Stimulated activated CD8-positive, alpha-beta memory T cell treated with anti-CD3 and anti-CD28 coated beads, Interleukin-2, amount 100 ng/mL, for 1 hour (primary cell): ENCODE results near the gene TBC1D5.
"Not testable (repeated sequence)": the region's sequence is repeated elsewhere in the genome, so short reads cannot be mapped to it uniquely, and the experiment has no call there.

Experiments
- DNase-seq, 2 donors: peaks; one replicate each; pipeline ENCODE4 v3.0.0-alpha.2; 2020; ENCODE audit warnings: low read depth in 2 of 2

The TBC1D5 gene

DNA sequence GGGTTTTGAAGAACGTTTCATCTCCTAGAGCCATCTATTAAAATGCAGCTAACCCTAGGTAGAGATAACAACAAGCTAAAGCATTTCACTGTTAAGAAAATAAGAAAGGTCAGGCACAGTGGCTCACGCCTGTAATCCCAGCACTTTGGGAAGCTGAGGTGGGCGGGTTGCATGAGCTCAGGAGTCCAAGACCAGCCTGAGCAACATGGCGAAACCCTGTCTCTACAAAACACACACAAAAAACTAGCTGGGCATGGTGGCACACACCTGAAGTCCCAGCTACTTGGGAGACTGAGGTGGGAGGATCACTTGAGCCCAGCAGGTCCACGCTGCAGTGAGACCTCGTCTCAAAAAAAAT lies 5.4 kb upstream of the TBC1D5 start:
- DNase-seq: no peak

DNA sequence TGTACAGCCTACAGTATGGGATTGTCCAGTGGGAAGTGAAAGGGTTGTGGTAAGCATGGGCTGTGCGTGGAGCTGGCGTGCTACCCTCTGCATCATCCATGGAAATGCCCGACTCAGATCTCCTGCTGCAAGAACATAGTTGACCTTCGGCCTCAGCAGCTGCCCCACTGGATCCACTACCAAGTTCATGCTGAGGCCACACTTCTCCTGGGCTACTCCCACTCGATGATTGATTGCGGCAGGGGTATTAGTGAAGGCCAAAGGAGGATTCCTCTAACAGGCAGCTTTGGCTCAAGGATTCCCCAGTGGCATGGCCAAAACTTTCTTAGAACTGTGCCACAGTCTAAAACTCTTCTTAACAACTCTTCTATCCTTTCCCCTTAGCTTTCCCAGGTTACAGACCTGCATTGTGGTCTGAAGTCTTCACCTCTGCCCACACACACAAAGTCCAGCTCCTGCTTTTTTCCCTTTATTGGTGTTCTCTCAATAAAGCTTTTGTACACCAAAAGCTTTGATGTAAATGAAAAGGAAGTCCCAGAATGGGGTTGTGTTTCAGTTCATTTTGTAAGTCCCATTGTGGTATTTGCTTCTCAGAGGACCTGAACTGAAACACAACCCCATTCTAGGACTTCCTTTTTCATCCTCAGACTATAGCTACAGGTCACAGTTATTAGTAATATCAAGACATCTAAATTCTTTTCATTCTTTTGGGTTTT lies 4.9 kb upstream of the TBC1D5 start:
- no peak for DNase-seq

DNA sequence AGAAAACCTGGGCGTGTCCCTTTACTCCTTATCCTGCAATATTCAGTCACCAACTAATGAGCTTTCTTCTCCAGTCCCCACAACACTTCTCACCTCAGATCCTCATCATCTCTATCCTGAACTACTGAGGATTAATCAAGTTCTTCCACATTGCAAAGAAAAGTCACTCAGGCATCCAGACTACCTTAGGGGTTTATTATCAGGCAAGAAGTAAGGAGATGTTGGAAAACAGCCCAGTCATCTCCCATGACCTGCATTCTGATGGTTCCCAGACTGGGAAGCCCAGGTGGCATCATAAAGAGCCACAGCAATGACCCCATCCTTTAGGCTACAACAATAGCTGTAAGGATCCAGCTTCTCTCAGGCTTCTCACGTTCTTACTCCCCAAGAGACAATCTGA lies 3.5 kb upstream of the TBC1D5 start:
- DNase-seq: no peak

DNA sequence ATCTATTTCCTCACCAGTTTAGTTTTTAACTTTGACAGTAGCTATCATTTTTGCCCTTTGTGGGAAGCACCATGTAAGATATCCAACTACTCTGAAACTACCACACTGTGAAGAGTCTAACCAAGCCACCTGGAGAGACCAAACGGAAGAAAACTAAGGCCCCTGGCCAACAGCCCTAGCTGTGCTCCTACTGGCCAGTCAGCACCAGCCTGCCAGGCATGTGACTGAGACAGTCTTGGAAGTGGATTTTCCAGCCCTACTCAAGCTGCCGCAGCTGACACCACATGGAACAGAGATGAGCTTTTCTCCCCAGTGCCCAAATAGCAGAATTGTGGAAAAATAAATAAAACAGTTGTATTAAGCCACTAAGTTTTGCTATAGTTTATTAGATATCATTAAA lies 2.9 kb upstream of the TBC1D5 start:
- no peak for DNase-seq

DNA sequence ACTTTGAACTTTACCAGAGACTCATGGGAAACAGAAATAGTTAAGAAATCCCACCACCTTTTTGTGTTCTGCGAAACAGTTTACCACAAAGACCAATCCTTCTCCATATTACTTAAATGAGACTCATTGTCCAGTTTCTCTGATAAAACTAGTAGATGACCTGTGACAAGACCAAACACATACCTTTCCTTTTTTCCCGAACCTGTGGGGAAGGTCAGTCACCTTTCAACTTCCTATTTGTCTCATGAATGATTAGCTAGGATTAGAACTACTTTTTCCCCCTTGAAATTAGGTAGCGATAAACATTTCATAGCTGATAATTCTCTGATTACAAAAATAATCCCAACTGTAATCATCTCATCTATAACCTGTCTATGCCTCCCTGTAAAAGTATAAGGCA lies 2.3 kb upstream of the TBC1D5 start:
- DNase-seq: no peak

DNA sequence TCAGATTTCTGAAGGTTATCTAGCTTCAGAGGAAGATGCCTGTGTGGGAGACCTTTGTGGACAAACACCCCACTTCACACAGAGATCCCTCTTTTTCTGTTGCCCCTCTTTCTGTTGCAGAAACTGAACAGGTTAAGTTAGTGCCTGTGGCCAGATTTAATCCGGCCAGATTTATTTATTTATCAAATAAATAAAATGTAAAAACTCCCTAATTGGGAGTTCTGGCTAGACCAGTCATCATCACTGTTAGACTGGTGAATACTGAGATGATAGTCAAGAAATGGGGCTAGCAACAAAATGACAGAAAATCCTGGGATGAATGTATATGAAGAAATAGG lies 1.2 kb upstream of the TBC1D5 start:
- no peak for DNase-seq

DNA sequence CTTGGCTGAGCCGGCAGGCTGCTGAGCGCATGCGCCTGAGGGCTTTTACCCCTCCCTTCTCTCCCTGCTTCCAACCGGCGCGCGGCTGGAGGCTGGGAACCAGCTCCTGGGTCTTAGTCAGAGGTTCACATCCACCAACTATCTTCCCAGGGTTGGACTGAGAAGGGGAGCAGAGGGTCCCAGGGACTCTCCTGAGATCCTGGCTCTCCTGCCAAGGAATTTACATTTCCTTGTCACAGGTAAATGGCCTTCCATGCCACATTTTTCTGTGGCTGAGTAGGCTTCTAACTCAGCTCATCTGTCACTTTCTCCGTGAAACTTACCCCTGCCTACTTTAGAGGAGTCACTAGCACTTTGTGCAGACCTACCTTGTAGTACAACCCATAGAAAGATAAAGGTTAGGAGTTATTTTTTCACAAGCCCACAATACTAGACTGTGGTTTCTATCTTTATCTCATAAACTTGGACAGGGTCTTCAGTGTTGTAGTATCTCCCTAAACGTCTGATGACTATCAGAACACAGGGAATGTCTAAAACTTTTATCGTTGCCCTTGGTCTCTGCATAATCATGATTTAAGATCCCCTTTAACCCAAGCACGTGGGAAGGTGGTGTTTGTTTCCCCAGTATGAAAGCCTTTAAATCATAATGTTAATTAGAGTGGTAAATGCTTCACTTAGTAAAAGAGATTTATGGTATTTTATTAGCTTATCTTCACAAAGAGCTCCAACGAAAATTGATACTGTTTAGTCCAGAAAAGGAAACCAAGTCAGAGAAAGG lies 638 bp upstream of the TBC1D5 start:
- no peak for DNase-seq

DNA sequence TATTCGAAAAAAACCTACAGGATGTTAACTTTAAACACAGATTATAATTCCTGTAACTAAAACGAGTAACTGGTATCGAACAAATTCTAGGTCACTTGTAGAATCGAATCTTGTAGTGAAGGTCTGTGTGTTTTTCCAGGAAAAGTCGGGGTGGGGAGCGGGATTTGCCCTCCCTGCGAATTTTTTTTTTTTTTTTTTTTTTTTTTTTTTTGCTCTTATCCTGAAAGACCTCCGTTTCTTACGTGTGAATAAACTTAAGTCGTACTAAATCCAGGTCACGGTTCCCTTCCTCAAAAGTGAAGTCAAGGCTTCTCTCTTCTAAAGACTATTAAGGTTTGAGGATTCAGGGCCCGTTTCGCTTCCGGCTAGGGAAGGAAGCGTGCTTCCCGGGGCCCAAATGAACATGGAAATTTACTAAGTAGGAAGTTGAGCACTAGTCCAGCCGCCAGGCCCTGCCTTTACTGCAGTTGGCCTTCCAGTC lies 770 bp downstream of the TBC1D5 start:
- no peak for DNase-seq

DNA sequence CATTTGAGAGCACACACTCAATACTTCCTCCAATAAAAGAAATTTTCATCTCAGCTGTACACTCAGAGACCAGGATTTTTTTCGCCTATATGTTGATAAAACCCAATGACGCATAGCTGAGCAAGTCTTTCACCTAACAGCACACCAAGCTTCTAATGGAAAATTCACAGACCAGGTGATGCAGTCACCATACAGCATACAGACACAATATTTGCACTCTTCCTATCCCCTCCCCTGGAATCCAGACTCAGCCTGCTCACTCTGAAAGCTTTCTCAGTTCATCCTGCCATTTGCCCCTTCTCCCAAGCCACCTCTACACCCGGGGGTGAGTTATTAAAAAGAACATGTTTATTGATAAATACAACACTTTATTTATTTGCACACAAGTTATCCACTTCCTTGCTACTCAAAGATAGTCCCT lies 1.7 kb downstream of the TBC1D5 start:
- DNase-seq: no peak

DNA sequence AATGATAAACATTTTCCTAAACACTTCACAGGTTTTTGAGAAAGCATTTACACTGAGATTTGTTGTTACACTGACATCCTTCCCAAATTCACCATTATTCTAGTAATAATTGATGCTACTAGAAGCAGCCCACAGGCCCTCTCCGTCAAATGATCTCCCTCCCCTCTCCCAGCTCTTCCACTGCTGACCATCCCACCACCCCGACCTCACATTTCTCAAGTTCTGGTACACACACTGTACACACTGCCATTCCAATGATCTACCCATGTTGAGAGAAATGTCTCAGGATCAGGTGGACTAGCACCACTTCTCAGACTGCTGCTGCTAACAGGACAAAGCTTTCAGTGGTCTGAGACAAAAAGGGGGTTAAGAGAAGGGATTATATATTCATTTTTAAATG lies 3.5 kb downstream of the TBC1D5 start:
- no peak for DNase-seq

DNA sequence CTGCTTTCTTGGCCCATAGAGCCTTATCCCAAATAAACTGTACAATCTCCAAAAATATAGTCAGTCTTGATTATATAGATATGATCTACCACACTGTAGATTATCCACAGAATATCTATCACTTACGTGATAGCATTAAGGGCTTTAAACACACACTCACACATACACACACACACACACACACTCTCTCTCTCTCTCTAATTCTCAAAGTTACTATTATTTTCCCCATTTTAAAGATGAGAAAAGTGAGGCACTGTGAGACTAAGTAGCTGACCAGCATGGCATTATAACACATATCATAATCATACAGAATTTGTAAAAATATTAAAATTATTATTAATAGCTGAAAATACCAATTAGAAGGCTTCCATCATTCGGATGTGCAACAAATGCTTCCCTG lies 4.2 kb downstream of the TBC1D5 start:
- no peak for DNase-seq

DNA sequence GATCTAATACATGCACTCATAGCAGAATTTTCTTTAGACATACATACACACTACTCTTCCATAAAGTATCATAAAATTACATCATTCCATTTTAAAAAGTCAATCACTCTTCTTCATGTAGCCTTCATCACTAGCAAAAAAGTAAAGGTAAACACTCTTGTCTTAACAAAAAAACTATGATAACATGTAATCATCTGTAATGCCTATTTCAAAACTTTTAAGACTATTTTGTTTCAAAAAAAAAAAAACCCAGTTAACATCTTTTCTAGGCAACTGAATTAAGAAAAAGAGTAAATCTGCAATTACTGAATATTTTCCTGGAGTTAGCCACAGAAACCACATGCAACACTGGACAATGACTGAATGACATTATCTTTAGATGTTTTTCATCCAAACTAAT lies 4.8 kb downstream of the TBC1D5 start:
- no peak for DNase-seq

DNA sequence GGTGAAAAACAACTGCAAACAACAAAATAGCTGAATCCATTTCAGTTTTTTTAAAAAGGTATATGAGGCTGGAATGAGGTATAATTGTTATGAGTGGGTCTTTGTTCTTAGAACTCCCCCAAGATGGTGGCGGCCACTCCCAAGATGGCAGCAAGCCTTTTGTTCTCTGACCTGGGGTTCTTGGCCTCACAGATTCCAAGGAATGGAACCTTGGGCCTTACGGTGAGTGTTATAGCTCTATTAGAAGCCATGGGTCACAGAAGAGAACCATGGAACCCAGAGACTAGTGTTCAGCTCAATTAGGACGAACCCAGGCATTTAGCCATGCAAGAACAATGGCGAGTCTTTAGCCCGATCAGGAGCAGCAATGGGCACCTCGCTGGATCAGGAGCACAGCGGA lies 7.1 kb downstream of the TBC1D5 start:
- not testable (repeated sequence) for DNase-seq

DNA sequence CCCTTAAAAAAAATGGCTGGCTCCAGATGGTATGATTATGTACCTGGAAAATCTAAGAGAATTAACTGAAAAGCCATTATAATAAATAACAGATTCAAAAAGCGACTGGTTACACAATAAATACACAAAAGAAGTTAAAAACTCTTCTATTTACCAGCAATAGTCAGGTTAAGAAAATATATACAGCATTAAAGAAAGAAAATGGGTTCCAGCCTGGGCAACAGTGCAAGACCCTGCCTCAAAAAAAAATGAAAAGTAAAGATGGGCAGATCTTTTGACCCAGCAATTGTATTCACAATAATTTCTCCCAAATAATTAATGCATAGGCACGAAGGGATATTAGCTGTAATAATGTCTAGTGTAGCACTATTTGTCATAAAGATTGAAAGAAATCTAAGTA lies 8.7 kb downstream of the TBC1D5 start:
- no peak for DNase-seq

DNA sequence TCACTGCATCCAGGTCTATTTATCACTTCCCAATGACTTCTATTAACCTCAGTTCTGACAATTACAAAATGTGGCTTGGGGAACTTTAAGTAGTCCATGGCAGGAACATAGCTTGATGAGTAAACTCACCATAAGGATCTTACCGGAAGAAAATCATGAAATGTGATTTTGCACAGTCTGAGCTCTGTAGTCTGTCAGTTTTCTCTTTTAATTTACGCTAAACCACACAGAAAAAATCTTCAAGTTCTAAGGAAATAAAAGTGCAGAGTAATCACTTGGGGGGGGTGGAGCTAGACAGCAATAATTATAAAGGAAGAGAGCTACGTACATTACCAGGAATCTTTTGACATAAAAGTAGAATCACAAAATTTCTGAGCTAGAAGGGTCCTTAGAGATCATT lies 9.2 kb downstream of the TBC1D5 start:
- no peak for DNase-seq

DNA sequence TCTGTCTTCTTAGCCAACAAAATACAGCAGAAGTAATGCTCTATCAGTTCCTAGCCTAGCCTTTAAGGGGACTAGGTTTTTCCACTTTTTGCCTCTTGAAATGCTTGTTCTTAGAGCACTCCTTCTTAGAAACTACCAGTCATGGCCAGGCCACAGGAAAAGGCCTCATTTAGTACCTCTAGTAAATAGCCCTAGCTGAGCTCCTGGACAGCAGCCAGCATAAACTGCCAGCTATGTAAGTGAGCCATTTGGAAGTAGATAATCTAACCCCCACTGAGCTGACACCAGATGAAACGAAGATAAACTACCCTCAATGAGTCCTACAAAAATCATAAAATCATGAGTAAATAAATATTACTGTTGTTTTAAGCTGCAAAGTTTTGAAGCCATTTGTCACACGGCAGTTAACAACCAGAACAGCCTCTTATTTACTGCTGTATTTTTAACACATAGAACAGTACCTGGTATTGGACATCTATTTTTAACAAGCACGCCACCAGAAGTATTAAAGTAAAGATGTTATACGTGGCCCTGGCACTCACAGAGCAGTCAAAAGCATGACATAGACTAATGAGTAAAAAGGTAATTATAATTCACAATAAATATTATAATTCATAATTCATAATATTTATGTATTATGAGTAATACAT lies 12.0 kb downstream of the TBC1D5 start:
- DNase-seq: no peak

DNA sequence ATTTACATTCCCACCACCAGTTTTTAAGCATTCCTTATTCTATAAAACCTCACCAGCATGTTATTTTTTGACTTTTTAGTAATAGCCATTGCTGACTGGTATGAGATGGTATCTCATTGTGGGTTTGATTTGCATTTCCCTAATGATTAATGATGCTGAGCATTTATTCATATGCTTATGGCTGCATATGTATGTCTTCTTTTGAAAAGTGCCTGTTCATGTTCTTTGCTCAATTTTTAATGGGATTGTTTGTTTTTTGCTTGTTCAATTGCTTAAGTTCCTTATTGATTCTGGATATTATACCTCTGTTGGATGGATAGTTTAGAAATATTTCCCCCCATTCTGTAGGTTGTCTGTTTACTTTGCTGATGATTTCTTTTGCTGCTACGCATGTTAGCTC lies 16.1 kb downstream of the TBC1D5 start:
- DNase-seq: no peak

DNA sequence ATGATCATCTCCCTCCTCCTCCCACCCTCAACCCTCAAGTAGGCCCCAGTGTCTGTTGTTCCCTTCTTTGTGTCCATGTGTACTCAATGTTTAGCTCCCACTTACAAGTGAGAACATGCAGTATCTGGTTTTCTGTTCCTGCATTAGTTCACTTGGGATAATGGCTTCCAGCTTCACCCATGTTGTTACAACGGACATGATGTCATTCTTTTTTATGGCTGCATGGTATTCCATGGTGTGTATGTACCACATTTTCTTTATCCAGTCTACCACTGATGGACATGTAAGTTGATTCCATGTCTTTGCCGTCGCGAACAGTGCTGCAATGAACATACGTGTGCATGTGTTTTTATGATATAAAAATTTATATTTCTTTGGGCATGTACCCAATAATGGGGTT lies 16.6 kb downstream of the TBC1D5 start:
- DNase-seq: not testable (repeated sequence)

DNA sequence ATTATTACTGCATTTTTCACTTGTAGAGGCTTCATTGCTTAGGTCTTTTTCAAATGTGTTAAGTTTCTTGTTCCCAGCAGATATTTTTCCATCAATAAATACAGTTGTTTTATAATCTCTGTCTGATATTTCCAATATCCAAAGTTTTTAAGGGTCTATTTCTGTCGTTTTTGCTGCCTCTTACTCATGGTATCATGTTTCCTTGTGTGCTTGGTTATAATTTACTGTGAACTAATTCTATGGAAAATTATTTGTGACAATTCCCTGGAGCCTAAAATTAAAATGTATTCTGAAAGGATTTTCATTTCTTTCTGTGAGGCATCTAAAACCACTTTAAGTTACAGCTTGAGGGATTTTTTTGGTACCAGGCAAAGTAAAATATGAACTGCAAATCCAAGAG lies 17.5 kb downstream of the TBC1D5 start:
- DNase-seq: no peak

DNA sequence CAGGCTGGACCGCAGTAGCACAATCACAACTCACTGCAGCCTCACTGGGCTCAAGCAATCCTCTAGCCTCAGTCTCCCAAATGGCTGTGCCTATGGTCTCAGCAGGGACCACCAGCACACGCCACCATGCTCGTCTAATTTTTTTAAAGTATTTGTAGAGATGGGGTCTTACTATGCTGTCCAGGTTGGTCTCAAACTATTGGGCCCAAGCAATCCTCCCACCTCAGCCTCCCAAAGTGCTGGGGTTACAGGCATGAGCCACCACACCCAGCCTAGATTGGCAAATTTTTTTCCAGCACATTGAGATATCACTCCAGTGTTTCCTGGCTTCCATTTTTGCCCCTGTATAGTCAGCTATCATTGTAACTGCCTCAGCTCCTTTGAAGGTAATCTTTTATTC lies 18.3 kb downstream of the TBC1D5 start:
- no peak for DNase-seq

DNA sequence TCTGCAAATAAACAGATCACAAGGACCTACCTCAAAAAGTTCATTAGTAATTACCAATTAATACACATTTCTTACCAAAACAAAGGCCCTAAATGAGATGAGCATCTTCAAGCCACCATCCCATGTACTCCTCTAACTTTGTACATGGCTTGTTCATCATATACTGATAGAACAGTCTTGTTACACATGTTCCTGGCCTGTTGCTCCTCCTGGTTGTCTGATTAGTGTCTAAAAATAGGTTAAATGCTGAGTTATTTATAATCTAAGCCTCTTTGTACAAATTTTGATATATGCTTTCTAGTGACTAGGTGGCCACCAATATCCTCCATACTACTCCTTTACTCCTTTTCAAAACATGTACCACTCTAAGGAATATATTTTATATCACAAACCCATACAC lies 25.0 kb downstream of the TBC1D5 start:
- no peak for DNase-seq

DNA sequence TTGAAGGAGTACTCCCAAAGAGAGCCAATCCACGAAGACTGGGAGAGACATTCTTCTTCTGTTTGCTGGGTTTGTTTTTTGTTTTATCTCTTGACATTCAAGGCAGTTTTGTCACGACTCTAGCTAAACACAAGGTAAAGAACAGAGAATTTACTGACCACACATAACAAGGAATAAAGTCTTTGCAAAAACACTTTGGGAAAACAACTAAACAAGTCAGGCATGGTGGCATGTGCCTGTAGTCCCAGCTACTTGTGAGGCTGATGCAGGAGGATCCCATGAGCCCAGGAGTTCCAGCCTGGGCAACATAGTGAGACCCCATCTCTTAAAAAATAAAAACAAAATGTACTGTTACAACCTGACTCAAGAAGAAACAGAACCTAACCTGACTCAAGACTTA lies 28.0 kb downstream of the TBC1D5 start:
- DNase-seq: no peak

DNA sequence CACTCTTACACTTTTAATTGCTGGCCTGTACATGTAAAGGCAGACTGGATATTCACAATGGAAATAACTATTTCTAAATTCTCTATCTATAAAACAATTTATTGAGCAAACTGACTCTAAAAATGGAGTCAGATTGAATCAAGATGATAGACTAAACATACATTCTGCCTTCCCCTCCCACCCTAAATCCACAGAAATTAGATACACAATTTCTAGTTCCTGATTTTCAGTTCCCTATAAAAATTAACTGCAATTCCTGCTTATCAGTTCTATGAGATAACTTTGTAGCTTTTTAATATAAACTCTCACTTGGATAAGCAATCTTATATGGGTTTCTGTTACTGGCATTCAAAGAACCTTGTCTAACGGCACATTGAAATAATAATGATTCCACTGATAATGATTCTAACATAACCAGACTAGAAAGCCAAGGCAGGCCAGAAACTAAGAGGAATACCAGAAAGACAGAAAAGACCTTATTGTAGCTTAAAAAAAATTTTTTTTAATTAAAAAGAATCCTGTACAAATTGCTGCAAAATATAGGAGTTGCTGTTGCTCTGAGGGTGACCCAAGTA lies 33.1 kb downstream of the TBC1D5 start:
- DNase-seq: no peak
